Neuronal stem cell (in vitro differentiated cells): Measurements from ENCODE around the gene RYR1.

Experiments
- DNase-seq: peaks from one replicate; pipeline ENCODE4 v3.0.0-alpha.2; 2013; ENCODE audit warnings: low spot score
- H2AFZ ChIP-seq: one replicate; pipeline ENCODE4 v1.6.1; 2013; ENCODE audit warnings: mild to moderate bottlenecking, low read length, inconsistent platforms
- H2AK5ac ChIP-seq: 2 replicates; pipeline ENCODE4 v1.6.1; 2013; ENCODE audit warnings: low read depth, mild to moderate bottlenecking, inconsistent platforms, low read length, moderate library complexity, mixed read lengths
- H2BK120ac ChIP-seq: 2 replicates; pipeline ENCODE4 v1.6.1; 2013; ENCODE audit warnings: low read depth, mild to moderate bottlenecking, inconsistent platforms, low read length, moderate library complexity, mixed read lengths
- H2BK12ac ChIP-seq: one replicate; pipeline ENCODE4 v1.6.1; 2013; ENCODE audit warnings: low read length, inconsistent platforms
- H2BK15ac ChIP-seq: 2 replicates; pipeline ENCODE4 v1.6.1; 2013; ENCODE audit warnings: mild to moderate bottlenecking, low read length, inconsistent platforms, mixed read lengths
- H2BK5ac ChIP-seq: one replicate; pipeline ENCODE4 v1.6.1; 2013; ENCODE audit warnings: inconsistent platforms, mild to moderate bottlenecking, low read length, moderate library complexity
- H3K14ac ChIP-seq: one replicate; pipeline ENCODE4 v1.6.1; 2013; ENCODE audit warnings: low read length, inconsistent platforms
- H3K18ac ChIP-seq: 2 replicates; pipeline ENCODE4 v1.6.1; 2013; ENCODE audit warnings: low read length, inconsistent platforms
- H3K23ac ChIP-seq: 2 replicates; pipeline ENCODE4 v1.6.1; 2013; ENCODE audit warnings: low read depth, mild to moderate bottlenecking, mixed read lengths, low read length, inconsistent platforms; ENCODE audit not compliant: poor library complexity
- H3K27ac ChIP-seq: replicated peaks from 3 replicates; pipeline ENCODE4 v1.5.1; 2013; ENCODE audit warnings: low read length, inconsistent platforms
- H3K27me3 ChIP-seq, 3 experiments: 2 replicates each; pipeline ENCODE4 v1.6.1; 2013; ENCODE audit warnings: low read length in 3 of 3, mild to moderate bottlenecking in 2 of 3, inconsistent platforms in 1 of 3, low read depth in 1 of 3, mixed read lengths in 1 of 3, moderate library complexity in 1 of 3; ENCODE audit not compliant: control insufficient read depth in 3 of 3, insufficient read depth in 3 of 3
- H3K36me3 ChIP-seq, 2 donors: replicated peaks in 1 of 2; 2 replicates each; pipeline ENCODE4 v1.6.1; 2013; ENCODE audit warnings: low read length in 2 of 2; ENCODE audit not compliant: control insufficient read depth in 2 of 2, insufficient read depth in 2 of 2
- H3K4ac ChIP-seq: 2 replicates; pipeline ENCODE4 v1.6.1; 2013; ENCODE audit warnings: inconsistent platforms, mild to moderate bottlenecking, low read length, moderate library complexity
- H3K4me1 ChIP-seq, 2 donors: 1 replicate in 1 of 2; 2 replicates in 1 of 2; pipeline ENCODE4 v1.6.1; 2013; ENCODE audit warnings: low read length in 2 of 2, low read depth in 1 of 2; ENCODE audit not compliant: control insufficient read depth in 2 of 2, insufficient read depth in 1 of 2
- H3K4me2 ChIP-seq: one replicate; pipeline ENCODE4 v1.6.1; 2013; ENCODE audit warnings: mild to moderate bottlenecking, low read length, inconsistent platforms; ENCODE audit not compliant: insufficient read depth, poor library complexity, severe bottlenecking
- H3K4me3 ChIP-seq, 2 donors: 2 replicates each; pipeline ENCODE4 v1.5.1; 2013; ENCODE audit warnings: low read length in 2 of 2, mild to moderate bottlenecking in 2 of 2, inconsistent platforms in 1 of 2, moderate library complexity in 1 of 2
- H3K79me1 ChIP-seq: one replicate; pipeline ENCODE4 v1.6.1; 2013; ENCODE audit warnings: low read depth, mild to moderate bottlenecking, inconsistent platforms, low read length, moderate library complexity
- H3K9ac ChIP-seq: one replicate; pipeline ENCODE4 v1.6.1; 2013; ENCODE audit warnings: mild to moderate bottlenecking, low read depth, low read length, inconsistent platforms; ENCODE audit not compliant: poor library complexity
- H3K9me3 ChIP-seq, 2 donors: replicated peaks in 1 of 2; 2 replicates each; pipeline versions ENCODE3 to v1.6.1; 2013; ENCODE audit warnings: low read length in 2 of 2, mild to moderate bottlenecking in 2 of 2, inconsistent platforms in 1 of 2, low read depth in 1 of 2, mixed read lengths in 1 of 2, moderate library complexity in 1 of 2; ENCODE audit not compliant: control insufficient read depth in 2 of 2, insufficient read depth in 1 of 2
- H4K8ac ChIP-seq: one replicate; pipeline ENCODE4 v1.6.1; 2013; ENCODE audit warnings: low read depth, mild to moderate bottlenecking, inconsistent platforms, low read length, moderate library complexity
- H4K91ac ChIP-seq: one replicate; pipeline ENCODE4 v1.6.1; 2013; ENCODE audit warnings: low read length, low read depth, mild to moderate bottlenecking, inconsistent platforms; ENCODE audit not compliant: poor library complexity
- WGBS, 2 donors: extraction: QIAGEN DNeasy Blood & Tissue Kit; methylation state at CpG; one replicate each; pipeline ENCODE4 v1.1.7; 2013; ENCODE audit warnings: missing lambda C conversion rate in 2 of 2, mixed read lengths in 1 of 2; ENCODE audit not compliant: insufficient read length in 2 of 2, insufficient replicate concordance in 1 of 2; ENCODE audit errors: extremely low coverage in 2 of 2; 5-methylcytosine and 5-hydroxymethylcytosine counted together

The RYR1 gene

DNA sequence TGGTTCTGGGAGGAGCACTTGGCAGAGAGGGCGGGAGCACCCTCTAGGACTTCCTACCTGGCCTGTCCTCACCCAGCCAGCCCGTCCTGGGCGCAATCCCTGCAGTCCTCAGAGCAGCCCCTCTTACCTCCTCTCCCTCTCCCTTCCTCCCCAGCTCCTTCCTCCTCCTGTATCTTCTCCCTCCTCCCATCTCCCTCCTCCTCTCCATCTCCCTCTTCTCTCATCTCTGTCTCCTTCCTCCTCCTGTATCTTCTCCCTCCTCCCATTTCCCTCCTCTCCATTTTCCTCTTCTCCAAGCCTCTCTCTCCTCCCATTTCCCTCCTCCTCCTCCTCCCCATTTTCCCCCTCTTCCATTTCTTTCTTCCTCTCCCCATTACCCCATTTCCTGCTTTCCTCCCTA lies 89.8 kb downstream of the RYR1 start:
- H3K27me3 ChIP-seq, result no peaks in the 10 kb centered on the region

DNA sequence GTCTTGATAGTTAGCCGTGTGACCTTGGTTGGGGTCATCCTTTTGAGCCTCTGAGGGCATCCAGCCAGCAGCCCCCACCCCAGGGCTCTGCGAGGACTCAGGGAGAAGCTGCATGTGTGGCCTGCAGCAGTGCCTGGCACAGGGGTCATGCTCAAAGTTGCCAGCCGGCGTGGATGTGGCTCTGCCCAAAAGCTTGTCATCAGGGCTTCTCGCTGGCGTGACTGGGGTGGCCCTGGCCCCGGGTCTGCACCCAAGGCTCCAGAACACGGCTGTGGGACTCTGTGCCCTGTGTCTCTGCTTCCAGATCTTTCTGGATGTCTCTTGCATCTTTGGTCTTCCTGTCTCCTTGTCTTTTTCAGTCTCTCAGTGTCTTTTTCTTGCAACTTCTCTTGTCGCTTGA lies 90.9 kb downstream of the RYR1 start:
- H3K4ac ChIP-seq, result no peak overlapping the region
- no peak overlapping the region for H2BK5ac ChIP-seq
- H2BK15ac ChIP-seq, result no peak overlapping the region
- no peaks in the 10 kb centered on the region for H3K36me3 ChIP-seq
- no CpG with 5 or more reads among the region's 9 CpGs for WGBS, 2 donors
- H3K9me3 ChIP-seq, result no peaks in the 10 kb centered on the region
- H2BK12ac ChIP-seq, result no peak overlapping the region
- H3K27ac ChIP-seq, result no peak overlapping the region
- H3K4me1 ChIP-seq, result no peaks in the 10 kb centered on the region
- no peak overlapping the region for H3K23ac ChIP-seq
- no peaks in the 10 kb centered on the region for H3K79me1 ChIP-seq
- H2AK5ac ChIP-seq, result no peak overlapping the region
- H3K18ac ChIP-seq, result no peak overlapping the region
- no peak overlapping the region for H4K8ac ChIP-seq
- H2BK120ac ChIP-seq, result no peak overlapping the region
- H3K4me2 ChIP-seq, result no peak overlapping the region
- no peaks in the 10 kb centered on the region for H3K27me3 ChIP-seq
- H3K4me3 ChIP-seq, result no peak overlapping the region
- no peak overlapping the region for H4K91ac ChIP-seq
- no peak overlapping the region for H3K9ac ChIP-seq
- no peak for DNase-seq
- no peak overlapping the region for H3K14ac ChIP-seq
- peak overlapping the region; percentile 45 for H2AFZ ChIP-seq

More for the DNA sequence above, 89.8 kb downstream of the RYR1 start:
- no peak overlapping the region for H2BK120ac ChIP-seq
- H3K4ac ChIP-seq, result no peak overlapping the region
- no peaks in the 10 kb centered on the region for H3K36me3 ChIP-seq
- peak overlapping the region; percentile 53 for H2AK5ac ChIP-seq
- no peak overlapping the region for H3K27ac ChIP-seq
- no peak overlapping the region for H3K4me3 ChIP-seq
- no peak overlapping the region for H4K91ac ChIP-seq
- no peak for DNase-seq
- no peaks in the 10 kb centered on the region for H3K9me3 ChIP-seq
- no peaks in the 10 kb centered on the region for H3K4me1 ChIP-seq
- no peak overlapping the region for H3K4me2 ChIP-seq
- no peaks in the 10 kb centered on the region for H3K79me1 ChIP-seq
- H2BK5ac ChIP-seq, result no peak overlapping the region
- no peak overlapping the region for H3K14ac ChIP-seq
- H3K9ac ChIP-seq, result no peak overlapping the region
- no peak overlapping the region for H4K8ac ChIP-seq
- no peak overlapping the region for H2BK12ac ChIP-seq
- H2BK15ac ChIP-seq, result no peak overlapping the region
- H3K18ac ChIP-seq, result no peak overlapping the region
- H3K23ac ChIP-seq, result no peak overlapping the region
- peak overlapping the region; percentile 40 for H2AFZ ChIP-seq
- no CpG with 5 or more reads among the region's 3 CpGs for WGBS, 2 donors

DNA sequence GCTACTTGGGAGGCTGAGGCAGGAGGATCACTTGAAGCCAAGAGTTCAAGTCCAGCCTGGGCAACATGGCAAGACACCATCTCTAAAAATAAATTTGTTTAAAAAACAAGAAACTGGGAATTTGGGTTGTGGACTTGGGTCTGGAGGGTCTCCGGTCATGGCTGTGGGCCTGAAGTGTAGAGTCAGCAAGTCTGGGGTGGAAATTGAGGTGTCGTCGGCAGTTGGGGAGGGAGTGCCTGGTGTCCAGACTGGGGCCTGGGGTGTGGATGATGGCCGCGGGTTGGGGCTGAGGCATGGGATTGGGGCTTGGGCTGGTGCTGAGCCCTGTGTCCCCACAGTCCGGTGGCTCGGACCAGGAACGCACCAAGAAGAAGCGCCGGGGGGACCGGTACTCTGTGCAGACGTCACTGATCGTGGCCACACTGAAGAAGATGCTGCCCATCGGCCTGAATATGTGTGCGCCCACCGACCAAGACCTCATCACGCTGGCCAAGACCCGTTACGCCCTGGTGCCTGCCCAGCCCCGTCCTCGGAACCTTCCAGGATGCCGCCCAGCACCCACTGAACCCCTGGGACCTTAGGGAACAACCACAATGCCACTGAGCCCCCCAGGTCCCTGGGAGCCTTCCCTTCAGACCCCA lies 91.6 kb downstream of the RYR1 start:
- Histone ChIP-seq H3K18ac (peak overlapping the region; percentile 24), H2BK15ac (no peak overlapping the region), H3K27ac (no peak overlapping the region), H2BK5ac (no peak overlapping the region), H2AK5ac (peak overlapping the region; percentile 24), H3K4me1 (no peaks in the 10 kb centered on the region), H3K9ac (no peak overlapping the region), H4K91ac (no peak overlapping the region), H3K23ac (no peak overlapping the region), H3K14ac (no peak overlapping the region), H3K4me3 (no peak overlapping the region), H3K27me3 (no peaks in the 10 kb centered on the region), H4K8ac (no peak overlapping the region), H2AFZ (no peak overlapping the region), H3K36me3 (no peaks in the 10 kb centered on the region), H3K9me3 (no peaks in the 10 kb centered on the region), H3K4ac (no peak overlapping the region), H3K4me2 (no peak overlapping the region), H2BK120ac (no peak overlapping the region), H2BK12ac (no peak overlapping the region), H3K79me1 (no peaks in the 10 kb centered on the region)
- WGBS, 2 donors, result no CpG with 5 or more reads among the region's 22 CpGs
- no peak for DNase-seq

DNA sequence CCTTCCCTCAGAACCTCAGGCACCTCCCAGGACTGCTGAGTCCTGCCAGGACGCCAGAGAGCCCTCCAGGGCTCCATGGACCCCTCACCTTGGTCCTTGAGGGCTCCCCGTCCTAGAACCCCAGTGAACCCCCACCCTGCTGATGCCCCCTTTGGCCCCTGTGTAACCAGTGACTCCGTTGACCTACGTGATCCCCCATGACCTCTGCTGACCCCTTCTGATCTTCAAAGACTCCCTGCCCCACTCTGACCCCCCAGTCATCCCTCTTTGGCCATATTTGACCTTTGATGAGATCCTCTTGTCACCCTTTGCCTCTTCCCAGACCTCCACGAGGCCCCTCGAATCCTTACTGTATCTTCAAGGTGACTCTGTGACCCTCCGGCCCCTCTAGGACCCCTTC lies 92.9 kb downstream of the RYR1 start:
- Histone ChIP-seq H3K4ac (no peak overlapping the region), H2BK120ac (no peak overlapping the region), H3K18ac (no peak overlapping the region), H3K4me1 (no peaks in the 10 kb centered on the region), H3K27me3 (no peaks in the 10 kb centered on the region), H3K79me1 (no peaks in the 10 kb centered on the region), H3K14ac (no peak overlapping the region), H3K27ac (no peak overlapping the region), H3K4me2 (no peak overlapping the region), H2AFZ (no peak overlapping the region), H2BK5ac (no peak overlapping the region), H4K91ac (no peak overlapping the region), H3K23ac (no peak overlapping the region), H3K36me3 (no peaks in the 10 kb centered on the region), H2BK12ac (no peak overlapping the region), H3K9ac (no peak overlapping the region), H3K9me3 (no peaks in the 10 kb centered on the region), H3K4me3 (no peak overlapping the region), H2AK5ac (no peak overlapping the region), H4K8ac (no peak overlapping the region), H2BK15ac (no peak overlapping the region)
- no CpG with 5 or more reads among the region's 7 CpGs for WGBS, 2 donors
- no peak for DNase-seq
